ENCODE data around the gene PEX26.
"Not testable (repeated sequence)": the region's sequence is repeated elsewhere in the genome, so short reads cannot be mapped to it uniquely, and the experiment has no call there.

Gene PEX26

GRCh38 chr22:18067121-18067520, 10.7 kb upstream of the PEX26 start:
- no peak for TF ChIP-seq CTCF (IDR thresholded peaks at IDR 0.05; ENCODE audit: low read depth, low read length)
- no peak for DNase-seq (ENCODE audit: low read depth in 2 of 2)
- no peak overlapping the region for H3K4me3 ChIP-seq (replicated peaks in 1 of 2; ENCODE audit: low read depth in 2 of 2, low read length in 2 of 2)

DNA sequence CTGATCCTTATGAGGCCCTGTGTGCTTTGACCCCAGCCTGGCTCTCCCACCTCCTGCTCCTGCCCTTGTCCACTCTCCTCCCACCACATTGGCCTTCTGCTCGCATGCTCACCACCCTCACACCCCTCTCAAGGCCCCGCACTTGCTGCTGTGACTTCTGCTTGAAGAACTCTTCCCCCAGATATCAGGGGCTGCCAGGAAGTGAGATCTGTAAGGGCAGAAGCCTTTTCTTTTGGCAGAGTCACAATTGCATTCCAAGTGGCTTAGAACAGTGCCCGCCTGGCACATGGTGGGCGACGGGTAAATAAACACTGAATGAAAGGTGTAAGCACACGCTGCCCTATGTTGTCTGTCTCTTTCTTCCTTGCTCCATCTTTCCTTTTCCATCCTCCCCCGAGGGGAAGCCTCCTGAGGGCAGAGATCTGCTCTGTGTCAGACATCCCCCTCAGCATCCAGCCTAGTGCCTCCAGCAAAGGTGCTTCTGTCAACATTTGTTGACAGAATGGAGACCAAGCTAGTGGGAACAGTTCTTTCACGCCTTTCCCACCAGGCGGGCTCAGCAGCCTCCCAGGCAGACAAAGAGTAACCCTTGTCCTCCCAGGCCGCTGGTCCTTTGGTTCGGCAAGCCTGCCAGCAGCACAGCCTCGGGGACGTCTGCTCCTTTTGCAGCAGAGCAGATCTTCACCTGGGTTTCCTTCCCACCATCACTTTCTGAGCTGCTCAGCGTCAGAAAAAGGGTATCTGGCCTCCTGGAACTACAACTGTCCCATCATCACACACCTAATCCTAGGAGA, 10.0 kb upstream of the PEX26 start:
- H3K4me3 ChIP-seq (replicated peaks in 1 of 2; ENCODE audit: low read depth in 2 of 2, low read length in 2 of 2): no peak overlapping the region
- no peak for TF ChIP-seq CTCF (IDR thresholded peaks at IDR 0.05; ENCODE audit: low read depth, low read length)
- no peak for DNase-seq (ENCODE audit: low read depth in 2 of 2)

DNA sequence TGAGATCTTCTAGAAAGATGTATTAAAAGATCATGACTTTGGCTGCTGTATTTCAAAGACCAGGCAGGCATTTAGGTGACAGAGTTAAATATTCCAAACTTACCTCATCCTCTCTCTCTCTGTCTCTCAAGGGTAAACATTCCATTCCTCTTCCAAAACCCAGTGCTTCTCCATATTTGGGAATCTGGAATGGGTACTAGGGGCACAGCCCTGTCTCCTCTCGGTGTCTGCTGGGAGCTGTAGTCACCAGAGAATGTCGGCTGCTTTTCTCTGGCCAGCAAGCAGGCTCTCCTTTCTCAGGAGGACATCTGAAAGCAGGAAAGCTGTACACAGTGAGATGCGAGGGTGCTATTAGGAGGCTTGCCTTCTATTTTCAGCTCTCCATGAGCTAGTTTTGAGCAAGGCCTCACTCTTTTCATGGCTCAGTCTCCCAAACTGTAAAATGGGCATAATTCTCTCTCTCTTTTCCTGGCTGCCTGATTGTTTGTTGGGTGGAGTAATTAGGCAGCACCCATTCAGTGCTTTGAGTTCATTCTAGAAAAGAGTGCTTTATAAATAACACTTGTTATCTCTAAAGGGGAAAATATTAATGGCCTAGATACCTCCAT, 9.3 kb upstream of the PEX26 start:
- DNase-seq (ENCODE audit: low read depth in 2 of 2): peak; percentile 30 to 58
- no peak overlapping the region for H3K4me3 ChIP-seq (replicated peaks in 1 of 2; ENCODE audit: low read depth in 2 of 2, low read length in 2 of 2)
- TF ChIP-seq CTCF (IDR thresholded peaks at IDR 0.05; ENCODE audit: low read depth, low read length): no peak

- no peak for DNase-seq (ENCODE audit: low read depth in 2 of 2)
- no peak for TF ChIP-seq CTCF (IDR thresholded peaks at IDR 0.05; ENCODE audit: low read depth, low read length)
- H3K4me3 ChIP-seq (replicated peaks in 1 of 2; ENCODE audit: low read depth in 2 of 2, low read length in 2 of 2): no peak overlapping the region
Observed at GRCh38 chr22:18069041-18069440, 8.7 kb upstream of the PEX26 start.

GRCh38 chr22:18070041-18070440, 7.7 kb upstream of the PEX26 start:
- H3K4me3 ChIP-seq (replicated peaks in 1 of 2; ENCODE audit: low read depth in 2 of 2, low read length in 2 of 2): no peak overlapping the region
- DNase-seq (ENCODE audit: low read depth in 2 of 2): no peak
- no peak for TF ChIP-seq CTCF (IDR thresholded peaks at IDR 0.05; ENCODE audit: low read depth, low read length)

DNA sequence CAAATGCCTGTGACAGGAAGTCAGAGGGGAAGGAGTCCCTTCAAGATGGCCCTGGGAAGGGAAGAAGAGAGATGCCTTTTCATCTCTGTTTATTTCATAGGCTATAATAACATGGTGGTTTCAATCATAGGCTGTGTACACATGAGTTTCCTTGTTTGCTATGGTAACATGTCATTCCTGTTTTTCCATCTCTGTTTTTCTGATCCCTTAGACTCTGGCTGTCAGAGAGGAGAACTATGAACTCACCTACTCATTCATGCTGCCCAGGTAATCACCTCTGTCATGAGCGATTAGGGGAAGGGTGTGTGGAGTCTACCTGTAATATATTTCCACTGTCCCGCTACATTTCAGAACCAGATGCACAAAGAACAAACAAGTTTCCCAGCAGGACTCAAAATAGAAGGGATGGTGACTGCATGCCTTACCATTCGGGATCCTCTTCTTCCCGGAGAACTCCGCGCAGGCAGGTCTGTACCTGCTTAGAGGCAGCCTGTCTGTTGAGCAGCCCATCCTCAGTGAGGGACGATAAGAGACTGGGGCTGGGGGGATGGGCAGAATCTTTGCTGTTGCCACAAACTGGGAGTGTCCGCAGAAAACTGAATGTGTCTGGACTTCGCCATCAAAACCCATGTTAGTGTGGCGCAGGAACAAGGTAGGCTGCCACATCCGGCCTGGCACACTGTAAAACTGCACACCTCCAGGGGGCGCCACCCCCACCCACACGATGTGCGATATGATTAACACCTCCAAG, 7.1 kb upstream of the PEX26 start:
- DNase-seq (ENCODE audit: low read depth in 2 of 2): no peak
- peak; percentile 19 for TF ChIP-seq CTCF (IDR thresholded peaks at IDR 0.05; ENCODE audit: low read depth, low read length)
- H3K4me3 ChIP-seq (replicated peaks in 1 of 2; ENCODE audit: low read depth in 2 of 2, low read length in 2 of 2): no peak overlapping the region

DNA sequence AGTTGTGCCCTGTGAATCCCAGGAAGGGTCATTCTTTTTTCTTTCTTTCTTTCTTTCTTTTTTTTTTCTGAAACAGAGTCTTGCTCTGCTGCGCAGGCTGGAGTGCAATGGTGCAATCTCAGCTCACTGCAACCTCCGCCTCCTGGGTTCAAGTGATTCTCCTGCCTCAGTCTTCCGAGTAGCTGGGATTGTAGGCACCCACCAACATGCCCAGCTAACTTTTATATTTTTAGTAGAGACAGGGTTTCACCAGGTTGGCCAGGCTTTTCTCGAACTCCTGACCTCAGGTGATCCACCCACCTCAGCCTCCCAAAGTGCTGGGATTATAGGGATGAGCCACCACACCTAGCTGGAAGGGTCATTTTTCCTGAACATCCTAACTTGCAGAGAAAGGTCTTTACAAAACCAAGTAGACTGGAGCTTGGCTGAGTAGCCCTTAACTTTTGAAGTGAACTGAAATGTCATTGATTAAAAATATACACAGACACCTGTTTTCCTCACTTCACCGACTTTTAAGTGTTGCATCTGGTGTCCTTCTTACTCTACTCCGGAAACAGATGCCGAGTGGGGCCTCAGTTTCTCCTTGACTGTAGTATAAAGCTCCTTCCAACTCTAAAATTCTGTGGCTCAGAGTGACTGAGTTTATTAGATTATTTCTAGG, 6.4 kb upstream of the PEX26 start:
- DNase-seq (ENCODE audit: low read depth in 2 of 2): not testable (repeated sequence)

More for the DNA sequence above, 6.4 kb upstream of the PEX26 start:
- not testable (repeated sequence) for H3K4me3 ChIP-seq (replicated peaks in 1 of 2; ENCODE audit: low read depth in 2 of 2, low read length in 2 of 2)

All from cardiac fibroblast (primary cell).